Stimulated activated CD8-positive, alpha-beta memory T cell treated with anti-CD3 and anti-CD28 coated beads, Interleukin-15, amount 100 ng/mL, for 24 hours (primary cell): ENCODE data around the gene RTL1.

Source experiments
- DNase-seq: peaks from one replicate; pipeline ENCODE4 v3.0.0-alpha.2; 2020; ENCODE audit warnings: low read depth

Gene RTL1

DNA sequence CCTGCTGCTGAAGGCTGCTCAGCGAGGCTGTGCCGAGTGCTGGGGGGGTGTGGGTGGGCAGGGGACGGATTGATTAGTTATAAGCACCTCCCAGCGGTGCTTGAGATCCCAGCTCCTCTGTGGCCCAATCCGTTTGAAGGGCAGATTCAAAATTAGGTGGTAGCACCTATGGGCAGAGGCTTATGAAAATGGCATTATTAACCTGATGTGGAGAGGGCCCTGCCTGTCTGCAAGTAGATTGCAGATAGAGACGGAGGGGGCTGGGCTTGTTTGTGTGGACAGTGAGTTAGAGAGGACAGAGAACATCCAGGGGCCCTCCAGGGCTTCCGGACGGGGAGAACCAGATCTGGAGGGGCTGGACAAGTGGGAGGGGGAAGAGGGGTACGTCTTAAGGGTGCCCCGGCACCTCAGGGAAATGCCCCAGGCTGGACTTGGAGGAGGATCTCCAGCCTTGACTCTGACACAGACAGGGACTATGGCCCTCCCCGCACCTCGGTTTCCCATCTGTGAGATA is at the start of gene RTL1:
Gene RTL1, minus strand, starts transcription at position 51 of the 514 bp plus-strand sequence. CDS start 18,934 bp downstream, outside the sequence.
- no peak for DNase-seq

- DNase-seq = no peak
Observed at GRCh38 chr14:100950024-100950423, 46.5 kb upstream of the RTL1 start.

GRCh38 chr14:100944052-100944451 is 40.5 kb upstream of the RTL1 start:
- no peak for DNase-seq

DNA sequence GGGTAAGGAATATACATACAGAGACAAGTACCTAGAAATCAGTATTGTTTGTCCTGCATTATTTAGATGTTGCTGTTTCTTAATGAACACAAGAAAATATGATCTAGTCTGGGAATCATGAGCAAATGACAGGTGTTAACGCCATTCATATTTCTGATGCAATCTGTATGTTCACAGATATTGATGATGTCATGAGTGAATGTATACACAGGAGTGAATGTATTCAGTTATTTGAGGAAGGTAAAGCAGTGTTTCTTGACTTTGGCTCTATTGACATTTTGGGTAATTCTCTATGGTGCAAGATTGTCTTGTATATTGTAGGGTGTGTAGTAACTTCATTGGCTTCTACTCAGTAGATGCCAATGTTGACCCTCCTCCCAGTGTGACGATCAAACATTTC is 26.7 kb upstream of the RTL1 start:
- no peak for DNase-seq

GRCh38 chr14:100915560-100915959 is 12.0 kb upstream of the RTL1 start:
- no peak for DNase-seq

DNA sequence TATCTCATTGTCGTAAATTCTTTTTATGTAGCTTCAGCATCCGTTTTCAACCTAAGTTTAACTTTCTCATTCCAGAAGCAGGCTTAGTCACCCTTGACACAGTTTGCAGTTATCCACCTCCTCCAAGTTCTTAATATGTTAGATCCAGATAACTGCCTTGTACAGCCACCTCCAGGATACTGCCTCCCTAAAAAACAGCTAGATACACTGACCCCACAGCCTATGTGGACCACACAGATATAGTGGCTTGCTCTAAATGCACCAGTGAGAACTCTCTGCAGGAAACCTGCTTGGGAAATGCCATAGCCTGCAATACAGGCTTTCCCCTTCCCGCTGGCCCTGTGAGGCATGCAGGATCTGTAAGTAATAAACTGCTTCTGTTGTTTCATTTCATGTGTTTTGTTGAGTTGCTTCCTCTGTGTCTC is 11.1 kb upstream of the RTL1 start:
- DNase-seq = no peak

DNA sequence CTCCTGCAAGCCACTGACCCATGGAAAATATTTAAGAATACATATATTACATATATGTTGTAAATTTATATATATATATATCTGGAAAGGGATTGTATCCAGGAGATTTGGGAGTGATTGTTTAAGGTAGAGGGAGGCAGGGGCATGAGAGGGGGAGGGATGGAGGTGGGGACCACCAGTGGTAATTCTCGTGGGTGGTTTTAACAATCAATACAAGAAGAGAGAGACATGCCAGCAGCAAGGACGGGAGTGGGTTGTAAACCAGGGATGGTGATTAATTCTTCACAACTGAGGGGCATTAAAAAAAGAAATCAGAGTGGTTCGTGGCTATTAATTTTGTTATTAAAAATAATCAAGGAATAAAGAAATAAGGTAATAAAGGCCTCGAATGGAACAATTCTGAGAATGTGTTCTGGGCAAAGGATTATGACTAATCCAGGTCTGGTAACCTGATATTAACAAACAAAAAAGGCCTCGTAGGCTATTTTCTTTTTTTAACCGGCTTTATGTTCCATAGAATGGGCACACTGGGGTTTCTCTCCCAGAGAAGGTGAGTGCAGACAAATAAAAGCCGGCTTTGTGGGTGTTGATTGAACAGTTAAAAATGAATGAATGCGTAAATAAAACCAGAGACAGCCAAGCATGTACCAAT is 8.3 kb upstream of the RTL1 start:
- DNase-seq = no peak

GRCh38 chr14:100910888-100911664 is 7.6 kb upstream of the RTL1 start:
- no peak for DNase-seq

GRCh38 chr14:100909439-100909838 is 5.9 kb upstream of the RTL1 start:
- no peak for DNase-seq

GRCh38 chr14:100907240-100907639 is 3.7 kb upstream of the RTL1 start:
- no peak for DNase-seq

DNA sequence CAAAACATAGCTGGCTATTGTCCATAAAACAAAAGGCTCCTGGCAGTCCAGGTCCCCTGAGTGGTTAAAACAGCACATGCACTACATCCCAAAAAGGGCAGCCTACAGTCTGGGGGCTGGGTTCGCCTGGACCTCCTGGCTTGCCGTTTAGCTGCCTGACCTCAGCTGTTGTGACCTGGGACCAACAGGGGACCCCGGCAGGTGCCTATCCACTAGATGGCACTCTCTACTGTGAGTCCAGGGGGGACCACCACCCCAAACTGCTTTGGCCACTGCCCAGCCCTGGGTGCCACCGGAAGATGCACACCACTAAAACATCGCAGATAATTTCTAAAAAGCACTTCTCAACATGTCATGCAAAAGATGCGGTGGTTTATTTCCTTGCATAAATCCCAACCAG is 2.9 kb upstream of the RTL1 start:
- DNase-seq = no peak

- no peak for DNase-seq
Observed at GRCh38 chr14:100905166-100905565, 1.6 kb upstream of the RTL1 start.

- no peak for DNase-seq
Observed at GRCh38 chr14:100904307-100905087, 975 bp upstream of the RTL1 start.

- no peak for DNase-seq
Observed at GRCh38 chr14:100903134-100903468, 421 bp downstream of the RTL1 start.

DNA sequence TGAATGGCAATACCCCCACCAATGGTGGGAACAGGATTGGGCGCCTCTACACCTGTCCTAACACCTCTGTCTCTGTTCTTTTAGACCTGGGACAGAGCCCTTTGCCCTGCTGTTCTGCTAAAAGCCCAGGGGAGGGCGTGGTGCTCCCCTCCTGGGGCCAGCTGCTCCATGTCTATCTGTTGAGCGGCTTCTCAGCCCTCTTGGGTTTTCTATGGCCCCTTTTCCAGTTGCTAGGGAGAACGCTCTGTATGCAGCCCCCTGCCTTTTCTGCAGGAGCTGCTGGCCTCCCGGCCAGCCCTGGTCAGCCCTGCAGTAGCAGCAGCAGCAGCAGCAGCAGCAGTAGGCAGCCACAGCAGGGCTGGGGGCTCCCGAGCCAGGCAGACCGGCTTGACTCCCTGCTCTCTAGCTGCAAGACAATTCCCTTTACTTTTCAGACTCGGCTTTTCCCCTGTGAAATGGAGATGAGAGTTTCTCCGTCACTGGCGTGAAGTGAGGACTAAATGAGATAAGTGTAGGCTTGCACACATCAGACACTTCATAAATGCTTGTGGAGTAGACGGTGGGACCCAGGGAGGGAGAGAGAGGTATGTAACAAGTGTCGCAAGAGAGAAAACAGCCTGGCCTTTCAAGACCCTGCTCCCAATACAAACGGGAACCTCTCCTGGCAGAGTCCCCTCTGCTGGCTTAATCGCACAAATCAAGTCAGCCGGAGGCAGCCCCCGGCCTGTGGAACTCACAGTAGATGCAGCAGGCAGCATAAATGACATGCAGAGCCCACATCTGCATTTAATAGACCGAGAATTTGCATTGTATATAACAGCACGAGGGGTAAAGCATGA is 1.0 kb downstream of the RTL1 start:
- DNase-seq = no peak

DNA sequence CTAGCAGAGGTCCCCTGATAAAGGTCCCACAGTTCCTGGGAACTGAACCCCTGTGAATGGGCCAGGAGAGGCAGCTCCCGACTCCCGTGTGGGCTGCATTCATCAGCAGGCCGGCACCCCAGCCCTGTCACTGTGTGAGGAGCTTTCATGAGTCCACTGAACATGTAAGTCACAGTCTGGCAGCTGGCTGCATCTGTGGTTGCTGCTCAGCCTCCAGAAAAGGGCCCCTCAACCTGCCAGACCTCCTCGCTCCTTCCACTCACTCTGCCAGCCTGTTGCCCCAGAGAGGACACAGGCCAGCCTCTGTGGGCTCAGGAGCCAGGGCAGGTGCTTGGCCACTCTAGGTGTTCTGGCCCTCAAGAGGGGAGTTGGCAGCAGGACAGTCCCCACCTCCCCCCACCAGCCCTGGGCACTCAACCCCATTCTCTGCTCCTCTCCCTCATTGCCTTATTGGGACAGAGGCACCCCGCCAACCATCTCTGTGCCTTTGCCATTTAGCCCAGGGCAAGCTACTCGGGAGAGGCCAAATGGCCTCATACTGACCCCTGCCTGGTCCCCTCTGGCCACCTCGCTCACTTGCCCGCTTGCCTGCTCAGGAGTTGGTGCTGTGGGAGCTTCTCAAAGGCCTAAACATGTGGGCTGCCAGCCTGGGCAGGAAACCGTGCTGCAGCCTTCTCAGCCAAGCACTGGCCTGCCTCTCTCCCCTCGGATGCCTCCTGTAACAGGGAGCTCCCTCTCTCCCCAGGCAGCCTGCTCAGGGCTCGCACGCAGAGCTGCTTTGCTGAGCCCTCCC is 1.9 kb downstream of the RTL1 start:
- DNase-seq = no peak

DNA sequence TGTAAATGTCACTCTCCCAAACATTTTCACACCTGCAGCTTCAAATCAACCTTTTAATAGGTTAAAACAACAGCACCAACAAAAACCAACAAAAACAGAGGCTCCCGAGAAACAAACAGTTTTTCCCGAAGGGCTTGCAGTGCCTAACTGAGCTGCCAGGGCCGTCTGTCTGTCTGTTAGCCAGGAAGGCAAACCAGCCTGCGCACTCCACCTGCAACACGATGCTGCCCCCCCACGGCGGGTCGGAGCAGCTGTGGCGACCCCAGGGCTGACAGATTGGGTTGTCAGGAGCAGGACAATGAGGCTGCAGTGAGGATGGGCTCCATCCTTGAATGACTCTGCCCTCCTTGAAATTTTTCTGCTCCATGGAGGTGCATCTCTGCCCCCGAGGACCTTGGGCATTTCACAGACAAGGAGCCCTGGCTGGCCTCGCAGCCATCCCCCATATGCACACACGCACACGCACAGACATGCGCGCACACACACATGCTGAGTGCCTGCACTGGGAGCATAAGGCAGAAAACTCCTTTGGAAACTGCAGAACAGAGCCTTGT is 2.6 kb downstream of the RTL1 start:
- DNase-seq = no peak

DNA sequence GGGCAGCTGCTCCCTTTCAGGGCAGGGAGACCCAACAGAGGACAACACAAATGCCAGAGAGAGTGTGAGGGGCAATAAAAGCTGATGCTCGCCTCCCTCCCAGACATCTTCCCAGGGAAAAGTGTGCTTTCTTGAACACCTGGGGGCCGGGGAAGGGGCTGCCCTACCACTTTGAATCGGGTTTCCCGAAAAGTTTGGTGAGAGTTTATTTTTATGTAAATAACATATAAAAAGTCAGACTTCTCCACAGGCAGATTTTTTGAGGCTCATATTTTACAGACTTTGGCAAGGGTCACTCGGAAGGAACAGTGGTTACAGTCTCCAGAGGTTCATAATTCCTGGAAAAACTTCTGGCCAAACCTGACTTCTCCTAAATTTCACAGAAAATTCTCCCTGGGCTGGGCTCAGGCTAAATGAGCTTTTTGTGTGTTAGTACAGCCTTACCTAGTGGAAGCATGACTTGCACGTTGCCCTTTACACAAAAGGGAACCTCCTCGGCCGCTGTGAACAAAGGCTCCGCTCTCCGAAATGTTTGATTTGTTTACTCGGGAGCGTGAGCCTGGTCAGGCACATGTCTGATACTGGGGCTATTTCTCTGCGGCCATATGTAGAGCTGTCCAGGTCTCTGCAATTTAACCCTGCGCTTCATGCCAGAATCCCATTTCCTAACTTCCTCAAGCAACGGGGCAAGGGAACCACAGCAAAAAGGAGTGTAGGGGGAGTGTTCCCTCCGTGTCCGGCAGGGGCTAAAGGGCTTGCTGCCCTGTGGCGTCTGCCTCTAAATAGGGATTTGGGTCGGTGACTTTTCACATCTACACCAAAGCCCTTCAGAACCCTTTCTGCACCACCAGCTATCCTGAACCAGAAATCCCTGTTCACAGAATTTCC is 3.4 kb downstream of the RTL1 start:
- no peak for DNase-seq
